Measurements from ENCODE around the gene TGFBR2. TPM values are rescaled to one million over a fixed set of nuclear protein-coding genes. Genes with fewer than 3 reads are reported as not detected.

The TGFBR2 gene
- total RNA-seq, 1 donor from 2014 or later: 26.1 TPM

DNA sequence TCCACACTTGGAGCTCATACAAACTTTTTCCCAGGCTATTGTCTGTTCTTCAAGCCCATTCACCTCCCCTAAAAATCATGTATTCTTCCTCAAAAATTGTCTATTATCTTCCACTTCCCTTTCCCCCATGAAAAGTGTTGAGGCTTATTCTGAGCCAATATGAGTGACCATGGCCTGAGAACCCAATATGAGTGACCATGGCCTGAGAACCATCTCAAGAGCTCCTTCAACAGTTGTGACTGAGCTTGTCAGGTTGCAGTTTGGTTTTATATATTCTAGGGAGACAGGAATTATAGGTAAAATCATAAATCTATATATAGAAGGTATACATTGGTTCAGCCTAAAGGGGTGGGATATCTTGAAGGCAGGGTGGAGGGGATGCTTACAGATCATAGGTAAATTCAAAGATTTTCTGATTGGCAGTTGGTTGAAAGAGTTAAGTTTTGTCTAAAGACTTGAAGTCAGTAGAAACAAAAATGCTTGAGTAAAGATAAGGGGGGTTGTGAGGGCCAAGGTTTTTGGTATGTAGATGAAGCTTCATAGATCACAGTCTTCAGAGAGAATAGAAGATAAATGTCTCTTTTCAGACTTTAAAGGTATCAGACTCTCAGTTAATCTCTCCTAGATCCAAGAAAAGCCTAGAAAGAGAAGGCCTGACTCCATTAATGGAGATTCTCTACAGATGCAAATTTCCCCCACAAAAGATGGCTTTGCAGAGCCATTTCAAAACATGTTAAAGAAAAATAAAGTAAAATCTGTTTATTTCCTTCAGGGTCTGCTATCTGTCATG, 95.8 kb downstream of the TGFBR2 start:
- Mint-ChIP-seq H3K36me3 (peaks cover 10% of the 10 kb centered on the region), H3K27me3 (no peaks in the 10 kb centered on the region), H3K4me3 (no peak overlapping the region), H3K27ac (no peak overlapping the region), H3K9me3 (peaks cover 25% of the 10 kb centered on the region), H3K4me1 (ENCODE audit: unreplicated experiment) (no peaks in the 10 kb centered on the region)
- TF ChIP-seq, protein P1, sequence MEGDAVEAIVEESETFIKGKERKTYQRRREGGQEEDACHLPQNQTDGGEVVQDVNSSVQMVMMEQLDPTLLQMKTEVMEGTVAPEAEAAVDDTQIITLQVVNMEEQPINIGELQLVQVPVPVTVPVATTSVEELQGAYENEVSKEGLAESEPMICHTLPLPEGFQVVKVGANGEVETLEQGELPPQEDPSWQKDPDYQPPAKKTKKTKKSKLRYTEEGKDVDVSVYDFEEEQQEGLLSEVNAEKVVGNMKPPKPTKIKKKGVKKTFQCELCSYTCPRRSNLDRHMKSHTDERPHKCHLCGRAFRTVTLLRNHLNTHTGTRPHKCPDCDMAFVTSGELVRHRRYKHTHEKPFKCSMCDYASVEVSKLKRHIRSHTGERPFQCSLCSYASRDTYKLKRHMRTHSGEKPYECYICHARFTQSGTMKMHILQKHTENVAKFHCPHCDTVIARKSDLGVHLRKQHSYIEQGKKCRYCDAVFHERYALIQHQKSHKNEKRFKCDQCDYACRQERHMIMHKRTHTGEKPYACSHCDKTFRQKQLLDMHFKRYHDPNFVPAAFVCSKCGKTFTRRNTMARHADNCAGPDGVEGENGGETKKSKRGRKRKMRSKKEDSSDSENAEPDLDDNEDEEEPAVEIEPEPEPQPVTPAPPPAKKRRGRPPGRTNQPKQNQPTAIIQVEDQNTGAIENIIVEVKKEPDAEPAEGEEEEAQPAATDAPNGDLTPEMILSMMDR (conservative IDR thresholded peaks at IDR 0.05): no peak
- DNase-seq (ENCODE audit: extremely low spot score, unreplicated experiment): no peak

DNA sequence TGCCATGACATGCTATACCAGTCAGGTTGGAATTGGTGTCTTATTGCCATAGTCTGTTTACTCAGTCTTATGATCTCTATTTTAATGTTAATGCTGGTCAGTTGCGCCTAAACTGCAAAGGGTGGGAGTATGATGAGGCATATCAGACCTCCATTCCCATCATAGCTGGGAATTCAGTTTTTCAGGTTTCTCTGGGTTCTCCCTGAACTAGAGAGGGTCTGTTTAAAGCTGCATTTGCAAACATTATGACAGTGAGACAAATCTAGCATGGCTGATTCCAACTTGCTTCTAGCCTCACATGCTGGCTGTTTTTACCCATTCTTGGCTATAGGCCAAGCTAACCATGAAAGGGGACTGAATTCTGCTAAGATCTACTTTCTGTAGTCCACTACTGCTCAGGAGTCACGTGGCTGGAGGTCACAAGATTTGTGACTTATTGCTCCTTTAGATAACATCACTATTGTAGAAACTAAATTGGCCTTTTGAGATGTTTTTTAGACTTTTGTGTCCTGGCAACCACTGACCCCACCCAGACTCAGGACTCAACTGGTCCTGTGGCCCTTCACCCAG, 96.5 kb downstream of the TGFBR2 start:
- no peak for DNase-seq (ENCODE audit: extremely low spot score, unreplicated experiment)
- Mint-ChIP-seq H3K4me1 (ENCODE audit: unreplicated experiment) (no peaks in the 10 kb centered on the region), H3K36me3 (peaks cover 7% of the 10 kb centered on the region), H3K4me3 (no peak overlapping the region), H3K9me3 (peaks cover 25% of the 10 kb centered on the region), H3K27ac (no peak overlapping the region), H3K27me3 (no peaks in the 10 kb centered on the region)
- TF ChIP-seq, protein P1 (conservative IDR thresholded peaks at IDR 0.05): no peak

DNA sequence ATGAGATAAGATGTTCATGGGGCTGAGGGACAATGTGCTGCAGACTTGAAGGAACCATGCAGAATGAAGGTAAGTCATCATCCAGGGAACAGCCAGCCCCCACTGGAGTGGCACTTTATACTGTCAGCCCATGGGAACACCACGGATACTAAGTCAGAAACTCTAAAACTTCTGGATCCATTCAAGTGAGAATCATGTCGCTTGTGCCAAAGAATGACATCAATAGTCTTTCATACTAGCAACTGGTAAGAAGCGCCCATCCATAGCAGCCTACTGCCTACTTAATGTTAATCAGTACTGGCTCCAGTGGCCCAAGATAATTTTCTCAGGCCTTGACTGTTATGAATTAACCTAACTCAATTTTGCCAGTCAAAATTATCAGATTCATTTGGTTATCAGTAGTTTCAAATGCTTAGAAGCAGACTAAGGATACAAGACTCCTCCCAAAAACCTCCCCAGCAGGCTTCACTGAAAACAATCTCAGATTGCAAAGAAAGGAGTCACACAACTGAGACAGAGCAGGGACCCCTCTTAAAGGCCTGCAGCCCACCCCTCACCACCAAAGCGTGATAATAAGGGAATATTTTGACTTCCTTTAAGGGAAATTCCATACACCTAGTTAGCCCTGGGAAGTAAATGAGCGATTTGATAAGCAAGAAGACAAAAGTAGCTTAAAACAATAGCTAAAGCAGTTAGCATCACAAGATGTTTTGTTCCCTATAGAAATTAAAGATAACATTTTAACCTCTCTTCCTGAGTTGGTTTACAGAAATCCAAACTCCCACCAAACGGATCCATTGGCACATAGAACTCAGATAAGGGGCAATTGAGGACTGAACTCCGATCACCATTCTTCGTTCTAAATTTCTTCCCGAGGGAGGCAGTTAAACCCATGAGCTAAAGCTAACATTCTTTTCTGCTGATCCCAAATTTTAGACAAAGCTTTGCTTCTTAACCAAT, 98.8 kb downstream of the TGFBR2 start:
- no peak for DNase-seq (ENCODE audit: extremely low spot score, unreplicated experiment)
- Mint-ChIP-seq H3K4me3 (no peak overlapping the region), H3K4me1 (ENCODE audit: unreplicated experiment) (no peaks in the 10 kb centered on the region), H3K9me3 (peaks cover 25% of the 10 kb centered on the region), H3K27me3 (no peaks in the 10 kb centered on the region), H3K36me3 (peaks cover 3% of the 10 kb centered on the region), H3K27ac (no peak overlapping the region)
- TF ChIP-seq, protein P1 (conservative IDR thresholded peaks at IDR 0.05): no peak

DNA sequence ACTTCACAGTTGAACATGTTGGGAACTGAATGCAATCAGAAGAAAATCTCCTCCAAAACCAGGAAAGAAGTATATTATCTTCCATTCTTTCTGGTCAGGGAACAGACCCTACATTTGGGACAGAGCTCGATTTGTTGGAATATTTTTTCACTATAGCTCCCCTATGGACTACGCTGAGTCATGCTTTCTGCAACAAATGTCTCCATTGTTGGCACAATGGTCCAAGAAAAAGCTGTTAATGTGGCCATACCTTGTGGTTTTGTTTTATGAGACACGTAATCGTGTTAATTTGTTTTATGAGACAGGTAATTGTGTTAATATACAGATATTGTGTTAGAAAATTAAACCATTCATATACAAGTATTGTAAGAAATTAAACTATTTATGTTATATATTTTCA, 101.4 kb downstream of the TGFBR2 start:
- Mint-ChIP-seq H3K27ac (no peak overlapping the region), H3K36me3 (peaks cover 3% of the 10 kb centered on the region), H3K4me1 (ENCODE audit: unreplicated experiment) (no peaks in the 10 kb centered on the region), H3K4me3 (no peak overlapping the region), H3K27me3 (no peaks in the 10 kb centered on the region), H3K9me3 (peaks cover 18% of the 10 kb centered on the region)
- TF ChIP-seq, protein P1 (conservative IDR thresholded peaks at IDR 0.05): no peak
- DNase-seq (ENCODE audit: extremely low spot score, unreplicated experiment): no peak

DNA sequence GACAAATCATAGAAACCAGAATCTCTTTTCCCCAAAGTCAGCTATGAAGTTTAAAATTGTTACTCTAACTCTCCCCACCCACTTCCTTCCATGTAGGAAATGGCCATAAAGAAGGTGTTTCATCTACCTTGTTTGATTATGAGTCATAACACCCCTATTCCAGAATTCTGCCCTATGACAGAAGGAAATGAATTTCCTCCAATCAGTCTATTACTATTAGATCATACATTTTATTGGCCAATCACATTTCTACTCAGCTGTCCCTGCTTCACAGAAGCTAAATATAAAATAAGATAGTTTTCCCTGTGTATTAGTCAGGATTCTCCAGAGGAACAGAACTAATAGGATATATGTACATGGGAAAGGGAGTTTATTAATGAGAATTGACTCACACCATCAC, 102.1 kb downstream of the TGFBR2 start:
- Mint-ChIP-seq H3K4me1 (ENCODE audit: unreplicated experiment) (no peaks in the 10 kb centered on the region), H3K36me3 (peaks cover 3% of the 10 kb centered on the region), H3K9me3 (peaks cover 12% of the 10 kb centered on the region), H3K27ac (no peak overlapping the region), H3K4me3 (no peak overlapping the region), H3K27me3 (no peaks in the 10 kb centered on the region)
- TF ChIP-seq, protein P1 (conservative IDR thresholded peaks at IDR 0.05): no peak
- no peak for DNase-seq (ENCODE audit: extremely low spot score, unreplicated experiment)
